H1 (cell line): ENCODE data around the gene NRIP3. TPM values are rescaled to one million over a fixed set of nuclear protein-coding genes. Genes with fewer than 3 reads are reported as not detected.

ENCODE experiments used
- BCL11A ChIP-seq, 2 experiments: IDR thresholded peaks; one replicate each; pipeline ENCODE4 v1.6.1; 2011; ENCODE audit warnings: low read depth in 2 of 2, low read length in 2 of 2, mild to moderate bottlenecking in 2 of 2
- CTCF ChIP-seq, 3 experiments: IDR thresholded peaks; 1 replicate in 2 of 3; 2 replicates in 1 of 3; pipeline versions ENCODE4 v1.5.1 to v1.6.1; 2011; ENCODE audit warnings: low read length in 3 of 3, mild to moderate bottlenecking in 3 of 3, inconsistent platforms in 2 of 3, low read depth in 1 of 3, moderate library complexity in 1 of 3; ENCODE audit not compliant: insufficient read depth in 1 of 3; ENCODE audit errors: control extremely low read depth in 1 of 3
- KDM1A ChIP-seq: fragments of 200-600, 300-600 bp; sonication (generic); IDR thresholded peaks from 2 replicates; pipeline ENCODE4 v1.7.1; 2016; ENCODE audit warnings: mild to moderate bottlenecking, low read length, borderline replicate concordance
- polyA plus RNA-seq, 7 experiments: library from polyadenylated mRNA; depleted of rRNA in 3 of 7; stranded (reverse) in 5 of 7; unstranded in 2 of 7; fragments of >200 nt in 5 of 7; fragments of 200-250 nt in 2 of 7; gene quantifications; 1 replicate in 5 of 7; 2 replicates in 1 of 7; 4 replicates in 1 of 7; pipeline versions ENCODE4 v1.2.1 to v1.2.3, GENCODE V29; 2011 to 2013; ENCODE audit warnings: missing spikeins in 2 of 7, mixed read lengths in 2 of 7
- total RNA-seq: library from RNA; stranded (reverse); fragmentation: NEBNext Ultra II Directional; extraction: Animal tissue kit (Norgen Biotek cat#: 25700); gene quantifications from 2 replicates; pipeline ENCODE4 v1.2.1, GENCODE V29; 2021

The NRIP3 gene
- total and polyA plus RNA-seq, 2 of the 8 experiments (the other 6 are each of a cell fraction or from before 2014, with no cell fraction given): 3.9 to 7.1 TPM

- TF ChIP-seq CTCF (IDR thresholded peaks at IDR 0.05; ENCODE audit: control extremely low read depth in 1 of 3, insufficient read depth in 1 of 3, low read depth in 1 of 3, low read length in 3 of 3) (no peak), BCL11A (IDR thresholded peaks at IDR 0.05; ENCODE audit: low read depth in 2 of 2, low read length in 2 of 2) (no peak), KDM1A (no peak)
Observed at GRCh38 chr11:9046481-9046880, 42.7 kb upstream of the NRIP3 start (continued).
